GM19438 (cell line): ENCODE results near the gene SET.

Source experiments
- ATAC-seq: cut with Tn5 transposase; IDR thresholded peaks from one replicate; pipeline ENCODE4 v1.9.1; 2021; ENCODE audit warnings: low read depth; ENCODE audit not compliant: unreplicated experiment

The SET gene

DNA sequence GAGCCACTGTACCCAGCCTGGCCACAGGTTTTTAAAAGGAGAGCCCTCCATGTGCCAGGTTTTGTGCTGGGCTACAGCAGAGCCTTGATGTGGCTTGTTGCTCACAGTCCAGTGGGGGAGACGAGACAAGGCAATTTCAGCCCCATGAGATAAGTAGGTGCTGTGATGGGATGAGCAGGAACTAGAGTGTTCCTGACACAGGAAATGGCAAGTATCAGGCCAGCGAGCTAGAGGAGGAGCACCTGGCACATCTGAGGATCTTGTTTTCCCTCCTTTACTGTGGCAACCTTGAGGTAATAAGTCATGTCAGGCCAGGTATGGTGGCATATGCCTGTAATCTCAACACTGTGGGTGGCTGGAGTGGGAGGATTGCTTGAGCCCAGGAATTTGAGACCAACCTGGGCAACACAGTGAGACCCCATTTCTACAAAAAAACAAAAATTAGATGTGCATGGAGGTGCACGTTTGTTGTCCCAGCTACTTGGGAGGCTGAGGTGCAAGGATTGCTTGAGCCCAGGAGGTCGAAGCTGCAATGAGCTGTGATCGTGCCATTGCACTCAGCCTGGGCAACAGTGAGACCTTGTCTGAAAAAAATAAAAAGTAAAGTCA is 38.7 kb downstream of the SET start:
- ATAC-seq: no peak

DNA sequence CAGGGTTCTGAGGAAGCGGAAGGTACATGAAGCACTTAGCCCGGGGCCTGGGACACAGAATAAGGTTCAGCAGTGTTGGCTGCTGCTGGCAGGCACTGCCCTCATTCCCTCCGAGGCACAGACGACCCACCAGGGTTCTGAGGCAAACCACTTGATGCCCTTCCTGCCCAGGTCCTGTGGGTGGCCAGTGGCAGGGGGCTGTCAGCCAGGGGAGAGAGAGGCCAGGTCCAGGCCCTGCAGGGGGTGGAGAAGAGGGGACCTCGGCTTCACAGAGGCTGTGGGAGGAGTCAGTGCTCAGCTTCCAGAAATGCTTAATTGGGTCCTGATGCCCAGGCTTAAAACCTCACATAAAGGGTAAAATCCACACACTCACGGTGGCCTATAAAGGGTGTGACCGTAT is 39.3 kb downstream of the SET start:
- ATAC-seq: no peak

DNA sequence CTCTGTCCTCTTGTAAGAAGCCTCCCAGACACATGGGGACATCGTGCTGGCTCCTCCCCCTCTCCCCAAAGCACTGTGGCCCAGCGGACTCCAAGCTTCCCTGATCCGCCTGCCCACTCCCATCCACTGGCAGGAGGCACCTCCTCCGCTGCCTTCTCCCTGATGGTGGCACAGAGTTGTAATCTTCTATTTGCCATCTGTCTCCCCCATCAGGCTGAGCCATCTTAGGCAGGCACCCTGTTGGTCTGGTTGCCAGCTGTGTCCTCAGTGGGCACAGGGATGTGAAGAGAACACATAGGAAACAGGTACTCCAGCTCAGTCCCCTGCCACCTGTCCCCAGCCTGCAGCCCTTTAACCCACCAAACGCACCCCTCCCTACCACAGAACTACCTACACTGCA is 40.3 kb downstream of the SET start:
- no peak for ATAC-seq

GRCh38 chr9:128729766-128730517 is 40.9 kb downstream of the SET start:
- no peak for ATAC-seq

- ATAC-seq: no peak
Measured at GRCh38 chr9:128731093-128731492, 42.1 kb downstream of the SET start.

DNA sequence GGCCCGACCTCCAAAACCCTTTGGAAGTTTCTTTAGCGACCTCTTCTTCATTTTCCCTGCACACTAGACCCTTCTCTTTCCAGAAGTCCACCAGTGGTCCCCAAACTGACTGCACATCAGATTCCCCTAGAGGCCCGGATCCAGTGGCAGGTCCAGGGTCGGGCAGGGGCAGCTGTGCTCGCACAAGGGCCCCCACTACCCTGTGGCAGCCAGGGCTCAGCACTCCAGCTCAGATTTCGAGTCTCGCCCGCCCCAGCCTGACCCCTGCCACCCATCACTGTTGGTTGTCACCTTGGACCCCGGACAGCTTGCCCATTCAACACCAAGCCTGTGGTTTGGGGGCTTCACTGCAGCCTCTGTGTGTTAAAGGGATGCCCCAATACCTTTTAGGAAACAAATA is 42.7 kb downstream of the SET start:
- ATAC-seq: no peak

DNA sequence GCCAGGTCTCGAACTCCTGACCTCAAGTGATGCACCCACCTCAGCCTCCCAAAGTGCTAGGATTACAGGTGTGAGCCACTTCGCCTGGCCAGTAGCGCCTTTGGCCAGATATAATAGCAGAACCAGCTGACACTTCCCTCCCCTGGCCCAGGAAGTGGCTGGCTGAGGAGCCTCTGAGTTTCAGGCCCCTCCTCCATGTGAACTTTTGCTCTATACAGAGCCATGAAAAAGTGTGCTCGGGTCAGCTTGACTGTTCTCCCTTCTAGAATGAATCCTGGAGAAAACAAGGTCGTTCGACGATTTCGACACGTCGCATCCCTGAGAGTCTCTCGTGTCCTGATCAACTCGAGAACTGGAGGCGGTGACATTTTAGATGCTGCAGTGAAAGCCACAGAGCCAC is 43.6 kb downstream of the SET start:
- no peak for ATAC-seq

DNA sequence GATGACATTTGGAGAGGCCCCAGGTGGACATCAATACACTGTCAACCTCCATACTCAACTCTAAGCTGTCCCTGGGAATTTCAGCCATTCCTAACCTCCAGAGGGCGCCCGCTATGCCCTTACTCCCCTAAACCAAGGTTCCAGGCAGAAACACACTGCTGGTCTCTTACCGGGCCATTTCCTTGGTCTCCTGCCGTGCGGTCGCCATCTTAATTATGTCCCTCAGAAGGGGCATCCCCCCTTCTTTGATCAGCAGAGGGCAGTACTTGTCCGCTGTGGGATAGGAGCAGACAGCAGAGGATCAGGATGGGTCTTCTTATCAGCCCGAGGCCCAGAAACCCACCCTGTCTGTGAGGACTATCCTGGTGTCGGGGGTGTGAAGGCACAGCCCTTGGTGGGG is 44.2 kb downstream of the SET start:
- no peak for ATAC-seq

DNA sequence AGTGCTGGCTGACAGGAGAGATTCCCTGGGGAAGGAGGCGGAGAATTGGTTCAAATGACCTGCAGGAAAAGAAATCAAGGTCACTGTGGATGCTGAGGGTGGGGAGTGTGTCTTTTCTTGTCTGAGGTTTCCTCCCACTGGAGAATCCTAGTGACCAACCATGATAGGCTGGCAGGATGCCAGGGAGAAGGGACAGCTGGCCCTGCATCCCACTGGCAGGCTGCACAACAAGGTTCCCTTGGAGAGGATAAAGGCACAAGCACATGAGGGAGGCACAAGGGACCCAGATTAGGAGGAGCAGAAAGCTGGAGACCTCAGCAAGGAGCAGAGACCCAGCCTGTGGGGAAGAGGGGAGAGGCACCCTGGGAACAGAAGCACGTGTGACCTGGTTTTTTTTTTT is 46.4 kb downstream of the SET start:
- ATAC-seq: no peak

- no peak for ATAC-seq
Measured at GRCh38 chr9:128742401-128742800, 53.4 kb downstream of the SET start.

- ATAC-seq: no peak
Measured at GRCh38 chr9:128743421-128743820, 54.4 kb downstream of the SET start.
